RWPE1 (cell line): Measurements from ENCODE around the gene HS6ST2.

ENCODE experiments used
- CTCF ChIA-PET: fragments of 350-600 bp; sonication (Branson Sonifier 250); formaldehyde crosslinking; extraction: SDS; loops from one replicate; lab custom pipeline; 2021; lab: Yijun Ruan, JAX
- POLR2A ChIA-PET: fragments of 400-600 bp; formaldehyde crosslinking; extraction: SDS; loops from one replicate; lab custom pipeline; 2020; ENCODE audit warnings: antibody characterized with exemption; ENCODE audit not compliant: low non-redundant PET; lab: Yijun Ruan, JAX
- DNase-seq: peaks from one replicate; pipeline ENCODE4 v3.0.0; 2012; ENCODE audit warnings: low spot score
- H3K27ac ChIP-seq: fragments of 450-650 bp; 2 replicates; pipeline ENCODE4 v1.5.1; 2017
- TF ChIP-seq, protein P1 (sequence below): fragments of 450-650 bp; conservative IDR thresholded peaks from 2 replicates; pipeline ENCODE4 v1.5.1; 2017; ENCODE audit warnings: low read depth, mild to moderate bottlenecking

HS6ST2 gene

DNA sequence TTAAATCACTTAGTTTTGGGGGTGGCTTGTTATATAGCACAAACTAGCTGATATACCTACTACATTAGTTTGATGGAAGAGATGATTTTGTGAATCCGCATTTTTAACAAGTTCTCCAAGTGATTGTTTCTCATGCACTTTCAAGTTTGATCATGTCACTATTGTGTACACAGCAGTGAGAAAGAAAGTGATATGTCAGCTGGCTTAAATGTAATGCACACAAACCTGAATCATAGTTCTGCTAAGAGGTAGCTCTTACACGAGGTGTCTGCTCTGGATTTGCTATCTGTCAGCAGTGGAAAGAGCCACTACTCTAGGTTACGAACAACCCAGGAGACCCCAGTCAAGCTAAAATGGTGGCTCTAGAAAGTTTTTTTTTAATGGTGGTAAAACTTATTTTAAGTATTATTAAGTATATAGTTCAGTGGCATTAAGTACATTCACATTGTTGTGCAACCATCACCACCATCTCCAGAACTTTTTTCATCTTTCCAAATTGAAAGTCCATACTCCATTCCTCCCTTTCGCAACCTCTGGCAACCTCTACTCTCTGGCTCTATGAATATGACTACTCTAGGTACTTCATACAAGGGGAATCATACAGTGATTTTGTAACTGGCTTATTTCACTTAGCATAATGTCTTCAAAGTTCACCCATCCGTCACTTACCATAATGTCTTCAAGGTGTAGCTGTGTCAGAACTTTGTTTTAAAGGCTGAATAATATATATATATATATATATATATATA lies 147.3 kb downstream of the HS6ST2 start:
- TF ChIP-seq, protein P1, sequence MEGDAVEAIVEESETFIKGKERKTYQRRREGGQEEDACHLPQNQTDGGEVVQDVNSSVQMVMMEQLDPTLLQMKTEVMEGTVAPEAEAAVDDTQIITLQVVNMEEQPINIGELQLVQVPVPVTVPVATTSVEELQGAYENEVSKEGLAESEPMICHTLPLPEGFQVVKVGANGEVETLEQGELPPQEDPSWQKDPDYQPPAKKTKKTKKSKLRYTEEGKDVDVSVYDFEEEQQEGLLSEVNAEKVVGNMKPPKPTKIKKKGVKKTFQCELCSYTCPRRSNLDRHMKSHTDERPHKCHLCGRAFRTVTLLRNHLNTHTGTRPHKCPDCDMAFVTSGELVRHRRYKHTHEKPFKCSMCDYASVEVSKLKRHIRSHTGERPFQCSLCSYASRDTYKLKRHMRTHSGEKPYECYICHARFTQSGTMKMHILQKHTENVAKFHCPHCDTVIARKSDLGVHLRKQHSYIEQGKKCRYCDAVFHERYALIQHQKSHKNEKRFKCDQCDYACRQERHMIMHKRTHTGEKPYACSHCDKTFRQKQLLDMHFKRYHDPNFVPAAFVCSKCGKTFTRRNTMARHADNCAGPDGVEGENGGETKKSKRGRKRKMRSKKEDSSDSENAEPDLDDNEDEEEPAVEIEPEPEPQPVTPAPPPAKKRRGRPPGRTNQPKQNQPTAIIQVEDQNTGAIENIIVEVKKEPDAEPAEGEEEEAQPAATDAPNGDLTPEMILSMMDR, result no peak
- CTCF ChIA-PET, result interaction anchor here (0.5 to 0.6 kb wide), 2 partner anchors 970 to 1656 kb away, joined by 4 to 8 read pairs; no protein-coding TSS in a partner anchor
- POLR2A ChIA-PET, result interaction anchor here (0.6 kb wide), 1 partner anchor 146 kb away, joined by 4 read pairs; no protein-coding TSS in a partner anchor
- no peak for DNase-seq
- no peak overlapping the region for H3K27ac ChIP-seq

DNA sequence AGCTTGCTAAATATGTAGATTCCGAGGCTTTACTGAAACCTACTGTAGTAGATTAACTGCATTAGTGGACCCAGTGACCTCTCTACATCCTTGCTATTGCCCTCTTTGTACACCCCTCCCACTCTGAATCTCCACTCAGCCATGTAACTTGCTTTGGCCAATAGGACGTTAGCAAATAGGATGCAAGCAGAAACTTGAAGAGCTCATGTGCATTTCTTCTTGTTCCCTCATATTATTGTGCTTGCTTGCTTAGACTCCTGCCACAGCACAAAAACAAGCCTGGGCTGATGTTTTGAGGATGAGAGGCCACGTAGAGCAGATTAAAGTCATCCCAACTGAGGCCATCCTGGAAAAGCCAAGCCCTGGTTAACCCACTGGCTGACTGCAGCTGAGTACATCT lies 147.9 kb downstream of the HS6ST2 start:
- no peak for DNase-seq
- TF ChIP-seq, protein P1, result no peak
- no peak overlapping the region for H3K27ac ChIP-seq
- POLR2A ChIA-PET, result interaction anchor here (0.6 kb wide), 1 partner anchor 146 kb away, joined by 4 read pairs; no protein-coding TSS in a partner anchor
- CTCF ChIA-PET, result interaction anchor here (0.5 to 0.6 kb wide), 2 partner anchors 969 to 1657 kb away, joined by 4 to 8 read pairs; no protein-coding TSS in a partner anchor

DNA sequence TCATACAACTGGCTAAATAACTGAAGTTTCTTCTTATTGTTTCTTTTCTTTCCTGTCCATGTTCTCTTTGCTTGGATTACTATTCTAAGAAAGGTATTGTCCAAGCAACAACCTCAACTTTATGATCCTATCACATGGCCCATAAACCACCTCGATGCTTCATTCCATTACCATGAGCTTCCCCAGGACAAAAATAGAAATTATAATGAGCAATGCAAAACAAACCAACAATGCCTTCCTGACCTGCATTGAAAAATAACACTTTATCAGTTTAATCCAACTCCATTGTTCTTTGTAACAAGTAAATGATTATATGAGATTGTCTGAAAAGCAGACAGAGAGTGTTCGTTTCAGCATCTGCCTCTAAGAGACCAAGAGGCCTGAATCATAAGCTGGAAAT lies 148.8 kb downstream of the HS6ST2 start:
- ChIA-PET CTCF (interaction anchor here (0.9 kb wide), 1 partner anchor 828 kb away, joined by 5 read pairs; no protein-coding TSS in a partner anchor), POLR2A (no interaction called here)
- no peak for DNase-seq
- no peak overlapping the region for H3K27ac ChIP-seq
- TF ChIP-seq, protein P1, result no peak

DNA sequence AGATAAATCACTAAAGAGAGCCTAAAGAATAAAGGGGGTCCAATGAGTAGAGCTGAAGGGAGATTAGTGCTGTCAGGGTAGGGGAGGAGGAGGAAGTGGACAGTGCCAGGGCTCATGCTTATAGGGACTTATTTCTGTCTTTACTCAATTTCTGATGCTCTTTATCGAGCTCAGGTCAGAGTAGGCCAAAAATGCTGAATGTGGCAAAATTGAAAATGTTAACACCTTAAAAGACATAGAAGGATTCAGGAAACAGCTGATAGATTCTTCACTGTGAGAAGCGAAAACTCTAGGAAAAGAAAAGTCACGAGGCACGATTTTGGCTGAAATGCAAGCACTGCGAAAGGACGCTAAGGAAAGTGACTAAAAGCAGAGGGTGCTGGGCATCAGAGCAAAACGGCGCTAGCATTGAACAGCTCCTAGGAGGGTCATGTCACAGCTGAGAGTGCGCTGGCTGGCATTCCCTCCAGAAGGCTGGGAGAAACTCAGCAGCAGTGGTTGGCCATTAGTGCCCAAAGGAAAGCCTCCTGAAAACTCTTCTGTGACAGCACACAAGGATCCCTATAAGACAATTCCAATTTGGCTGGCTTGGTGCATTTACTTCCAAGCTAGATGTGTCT lies 150.9 kb downstream of the HS6ST2 start:
- no peak overlapping the region for H3K27ac ChIP-seq
- TF ChIP-seq, protein P1, result no peak
- ChIA-PET CTCF (interaction anchor here (0.6 kb wide), 1 partner anchor 364 kb away, joined by 4 read pairs; no protein-coding TSS in a partner anchor), POLR2A (no interaction called here)
- DNase-seq, result no peak

DNA sequence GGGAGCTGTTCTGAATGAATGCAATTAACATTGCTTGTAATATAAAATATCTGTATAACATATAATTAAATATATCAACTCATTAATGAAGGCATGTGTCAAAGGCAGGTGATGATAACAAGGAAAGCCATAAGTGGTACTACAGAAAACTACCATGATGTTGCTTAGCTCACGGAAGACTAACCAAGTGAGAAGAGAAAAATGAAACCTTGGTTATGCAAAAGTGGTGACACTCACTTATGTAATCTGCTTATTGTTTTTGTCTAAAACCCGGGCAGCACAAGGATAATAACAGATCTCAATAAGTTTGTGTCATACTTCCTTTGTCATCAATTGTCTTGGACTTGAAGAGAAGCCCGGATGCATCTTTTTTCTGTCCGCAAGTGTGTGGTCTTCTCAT lies 156.4 kb downstream of the HS6ST2 start:
- H3K27ac ChIP-seq, result no peak overlapping the region
- POLR2A ChIA-PET, result no interaction called here
- no peak for DNase-seq
- TF ChIP-seq, protein P1, result no peak
- CTCF ChIA-PET, result no interaction called here

DNA sequence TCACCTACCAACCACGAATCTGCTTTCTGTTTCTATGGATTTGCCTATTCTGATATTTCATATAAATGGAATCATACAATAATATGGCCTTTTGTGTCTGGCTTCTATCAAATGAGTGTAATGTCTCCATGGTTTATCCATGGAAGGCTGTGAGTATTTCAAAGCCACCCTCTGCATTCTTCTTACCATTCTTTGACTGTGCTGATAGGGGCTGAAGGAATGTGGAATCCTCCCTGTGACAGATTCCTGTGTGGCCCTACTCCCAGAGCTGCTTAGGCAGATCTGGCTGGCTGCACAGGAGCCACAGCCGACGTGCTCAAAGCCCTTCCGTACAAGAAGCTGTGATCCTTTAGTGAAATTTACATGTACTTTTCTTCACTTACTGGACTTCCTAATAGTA lies 163.2 kb downstream of the HS6ST2 start:
- no peak for DNase-seq
- TF ChIP-seq, protein P1, result no peak
- POLR2A ChIA-PET, result no interaction called here

More for the DNA sequence above, 163.2 kb downstream of the HS6ST2 start:
- no peak overlapping the region for H3K27ac ChIP-seq
- CTCF ChIA-PET, result no interaction called here
